IMR-90 (cell line): Measurements from ENCODE around the gene AQP9. TPM values are rescaled to one million over a fixed set of nuclear protein-coding genes. Genes with fewer than 3 reads are reported as not detected.

Source experiments
- ATAC-seq: fragments of 200-7000 bp; cut with Tn5 transposase; 2 replicates; pipeline ENCODE4 v1.9.1; 2020; ENCODE audit warnings: low read depth, mild to moderate bottlenecking, moderate library complexity
- BruUV-seq: library from RNA; stranded (reverse); fragments of 400-500 nt; replicated peaks from 2 replicates; lab custom pipeline; 2021; lab: Mats Ljungman, UMichigan
- CTCF ChIA-PET: fragments of 300-600 bp; formaldehyde crosslinking; extraction: SDS; loops from one replicate; lab custom pipeline; 2021; ENCODE audit warnings: antibody characterized with exemption; lab: Yijun Ruan, JAX
- POLR2A ChIA-PET: fragments of 300-600 bp; sonication (Branson Sonifier 250); formaldehyde crosslinking; loops from one replicate; lab custom pipeline; 2022; ENCODE audit warnings: antibody characterized with exemption; ENCODE audit not compliant: unreplicated experiment; lab: Charles Lee
- DNase-seq: peaks from one replicate; pipeline ENCODE4 v3.0.0; 2013
- H2AFZ ChIP-seq: replicated peaks from 2 replicates; pipeline ENCODE3; 2013; ENCODE audit warnings: low read length, mild to moderate bottlenecking; ENCODE audit not compliant: poor library complexity
- H2AK5ac ChIP-seq: 2 replicates; pipeline ENCODE4 v1.6.1; 2013; ENCODE audit warnings: low read depth, low read length, inconsistent platforms
- H2AK9ac ChIP-seq: replicated peaks from 2 replicates; pipeline ENCODE3; 2013; ENCODE audit warnings: mild to moderate bottlenecking, low read depth, low read length, moderate library complexity; ENCODE audit not compliant: poor library complexity
- H2BK120ac ChIP-seq: 2 replicates; pipeline ENCODE4 v1.6.1; 2013; ENCODE audit warnings: low read depth, low read length, inconsistent platforms
- H2BK15ac ChIP-seq: 3 replicates; pipeline ENCODE4 v1.6.1; 2013; ENCODE audit warnings: low read depth, low read length, inconsistent platforms
- H2BK20ac ChIP-seq: 2 replicates; pipeline ENCODE4 v1.6.1; 2013; ENCODE audit warnings: low read depth, mild to moderate bottlenecking, inconsistent platforms, low read length, moderate library complexity
- H2BK5ac ChIP-seq: 2 replicates; pipeline ENCODE4 v1.6.1; 2013; ENCODE audit warnings: mild to moderate bottlenecking, low read depth, low read length, inconsistent platforms; ENCODE audit not compliant: poor library complexity, severe bottlenecking
- H3K14ac ChIP-seq: replicated peaks from 2 replicates; pipeline ENCODE4 v1.6.1; 2013; ENCODE audit warnings: low read depth, low read length, inconsistent platforms
- H3K18ac ChIP-seq: 2 replicates; pipeline ENCODE4 v1.6.1; 2013; ENCODE audit warnings: low read depth, low read length, control low read depth
- H3K23ac ChIP-seq: 2 replicates; pipeline ENCODE4 v1.6.1; 2013; ENCODE audit warnings: low read depth, low read length, inconsistent platforms
- H3K27ac ChIP-seq: 2 replicates; pipeline ENCODE4 v1.5.1; 2013; ENCODE audit warnings: mild to moderate bottlenecking, control low read depth, low read length; ENCODE audit not compliant: insufficient read depth
- H3K27me3 ChIP-seq: 2 replicates; pipeline ENCODE4 v1.6.1; 2013; ENCODE audit warnings: low read length; ENCODE audit not compliant: control insufficient read depth, insufficient read depth
- H3K36me3 ChIP-seq: 2 replicates; pipeline ENCODE4 v1.6.1; 2013; ENCODE audit warnings: low read length, mixed read lengths; ENCODE audit not compliant: control insufficient read depth, insufficient read depth
- H3K4ac ChIP-seq: 2 replicates; pipeline ENCODE4 v1.6.1; 2013; ENCODE audit warnings: low read depth, low read length, inconsistent platforms
- H3K4me1 ChIP-seq: 2 replicates; pipeline ENCODE4 v1.6.1; 2013; ENCODE audit warnings: low read length, mixed read lengths; ENCODE audit not compliant: control insufficient read depth, insufficient read depth
- H3K4me2 ChIP-seq: 2 replicates; pipeline ENCODE4 v1.6.1; 2013; ENCODE audit warnings: low read depth, mild to moderate bottlenecking, control low read depth, low read length, moderate library complexity
- H3K4me3 ChIP-seq: 2 replicates; pipeline ENCODE4 v1.5.1; 2013; ENCODE audit warnings: low read depth, mild to moderate bottlenecking, control low read depth, low read length, moderate library complexity; ENCODE audit not compliant: insufficient read depth
- H3K56ac ChIP-seq: 2 replicates; pipeline ENCODE4 v1.6.1; 2013; ENCODE audit warnings: low read length, inconsistent platforms; ENCODE audit not compliant: insufficient read depth; ENCODE audit errors: extremely low read depth
- H3K79me1 ChIP-seq, 2 experiments: 2 replicates each; pipeline ENCODE4 v1.6.1; 2013; ENCODE audit warnings: low read length in 2 of 2, inconsistent platforms in 1 of 2, low read depth in 1 of 2
- H3K9ac ChIP-seq: 2 replicates; pipeline ENCODE4 v1.6.1; 2013; ENCODE audit warnings: low read depth, low read length, control low read depth
- H3K9me1 ChIP-seq: 2 replicates; pipeline ENCODE4 v1.6.1; 2013; ENCODE audit warnings: low read length, inconsistent platforms; ENCODE audit not compliant: insufficient read depth
- H3K9me3 ChIP-seq: 2 replicates; pipeline ENCODE4 v1.6.1; 2013; ENCODE audit warnings: low read length; ENCODE audit not compliant: control insufficient read depth, insufficient read depth
- H4K20me1 ChIP-seq: 2 replicates; pipeline ENCODE4 v1.6.1; 2013; ENCODE audit warnings: low read length, inconsistent platforms; ENCODE audit not compliant: insufficient read depth
- H4K5ac ChIP-seq: 2 replicates; pipeline ENCODE4 v1.6.1; 2013; ENCODE audit warnings: mild to moderate bottlenecking, low read depth, low read length, control low read depth
- H4K8ac ChIP-seq, 2 experiments: 2 replicates each; pipeline ENCODE4 v1.6.1; 2013; ENCODE audit warnings: low read depth in 2 of 2, low read length in 2 of 2, control low read depth in 1 of 2, inconsistent platforms in 1 of 2
- H4K91ac ChIP-seq: 2 replicates; pipeline ENCODE4 v1.6.1; 2013; ENCODE audit warnings: low read depth, low read length, inconsistent platforms; ENCODE audit not compliant: insufficient read depth
- CEBPB ChIP-seq: IDR thresholded peaks from 2 replicates; pipeline ENCODE4 v1.6.1; 2012; ENCODE audit warnings: low read depth, low read length, improper control_type of control experiment
- CHD1 ChIP-seq: IDR thresholded peaks from 2 replicates; pipeline ENCODE4 v1.6.1; 2012; ENCODE audit warnings: low read depth, low read length, improper control_type of control experiment
- FOS ChIP-seq: fragments of 150-350 bp; IDR thresholded peaks from 2 replicates; pipeline ENCODE4 v1.6.1; 2016; ENCODE audit warnings: low read depth, low read length
- MAFK ChIP-seq: IDR thresholded peaks from 2 replicates; pipeline ENCODE4 v1.6.1; 2012; ENCODE audit warnings: low read depth, low read length, improper control_type of control experiment
- MAZ ChIP-seq: IDR thresholded peaks from 2 replicates; pipeline ENCODE4 v1.6.1; 2012; ENCODE audit warnings: low read depth, mild to moderate bottlenecking, low read length, improper control_type of control experiment, moderate library complexity, borderline replicate concordance
- MXI1 ChIP-seq: IDR thresholded peaks from 2 replicates; pipeline ENCODE4 v1.6.1; 2012; ENCODE audit warnings: low read depth, mild to moderate bottlenecking, low read length, moderate library complexity, borderline replicate concordance
- NFE2L2 ChIP-seq: fragments of 150-350 bp; IDR thresholded peaks from 2 replicates; pipeline ENCODE4 v1.6.1; 2016; ENCODE audit warnings: low read depth, mild to moderate bottlenecking, low read length
- RAD21 ChIP-seq: IDR thresholded peaks from 2 replicates; pipeline ENCODE4 v1.6.1; 2012; ENCODE audit warnings: low read length, improper control_type of control experiment
- RCOR1 ChIP-seq: IDR thresholded peaks from 2 replicates; pipeline ENCODE4 v1.6.1; 2012; ENCODE audit warnings: mild to moderate bottlenecking, low read length, improper control_type of control experiment; ENCODE audit not compliant: insufficient replicate concordance
- SMC3 ChIP-seq: fragments of 150-350 bp; IDR thresholded peaks from 2 replicates; pipeline ENCODE4 v1.6.1; 2016; ENCODE audit warnings: low read depth, mild to moderate bottlenecking, antibody characterized with exemption, low read length, moderate library complexity
- USF2 ChIP-seq: fragments of 150-350 bp; IDR thresholded peaks from 2 replicates; pipeline ENCODE4 v1.6.1; 2017; ENCODE audit warnings: mild to moderate bottlenecking, antibody characterized with exemption, low read length, low read depth
- WGBS, 2 experiments: methylation state at CpG; one replicate each; pipeline versions ENCODE4 v1.1.5 to v1.1.7; 2013; ENCODE audit warnings: missing lambda C conversion rate in 2 of 2; ENCODE audit not compliant: insufficient read length in 1 of 2; ENCODE audit errors: extremely low coverage in 2 of 2; 5-methylcytosine and 5-hydroxymethylcytosine counted together
- dilution Hi-C: fragments of 300-500 bp; cut with HindIII; formaldehyde crosslinking; loops from one replicate; pipeline ENCODE4 v1.14.3; 2018; ENCODE audit warnings: low sequenced_read_pairs; ENCODE audit not compliant: unreplicated experiment
- in situ Hi-C: fragments of 300-500 bp; cut with MboI; formaldehyde crosslinking; loops from 3 replicates; pipeline ENCODE4 v1.14.3; 2019; ENCODE audit warnings: low sequenced_read_pairs, inconsistent platforms, mixed read lengths
- intact Hi-C: fragments of 100-400 bp; cut with micrococcal nuclease; formaldehyde crosslinking; loops from 2 replicates; pipeline ENCODE4 v1.10.0; 2022
- polyA plus RNA-seq, 3 experiments: library from polyadenylated mRNA; depleted of rRNA; stranded (reverse); fragments of >200 nt; gene quantifications; 2 replicates each; pipeline ENCODE4 v1.2.3, GENCODE V29; 2012; ENCODE audit warnings: low replicate concordance in 1 of 3
- total RNA-seq: library from RNA; depleted of rRNA; stranded (reverse); fragments of >200 nt; gene quantifications from 2 replicates; pipeline ENCODE4 v1.2.3, GENCODE V29; 2012
- TF ChIP-seq, protein P1 (sequence below): conservative IDR thresholded peaks from 2 replicates; pipeline ENCODE4 v1.5.1; 2012; ENCODE audit warnings: mild to moderate bottlenecking, low read depth, low read length, improper control_type of control experiment

The AQP9 gene
- total and polyA plus RNA-seq, 2 of the 4 experiments (the other 2 are of a cell fraction) = not detected

DNA sequence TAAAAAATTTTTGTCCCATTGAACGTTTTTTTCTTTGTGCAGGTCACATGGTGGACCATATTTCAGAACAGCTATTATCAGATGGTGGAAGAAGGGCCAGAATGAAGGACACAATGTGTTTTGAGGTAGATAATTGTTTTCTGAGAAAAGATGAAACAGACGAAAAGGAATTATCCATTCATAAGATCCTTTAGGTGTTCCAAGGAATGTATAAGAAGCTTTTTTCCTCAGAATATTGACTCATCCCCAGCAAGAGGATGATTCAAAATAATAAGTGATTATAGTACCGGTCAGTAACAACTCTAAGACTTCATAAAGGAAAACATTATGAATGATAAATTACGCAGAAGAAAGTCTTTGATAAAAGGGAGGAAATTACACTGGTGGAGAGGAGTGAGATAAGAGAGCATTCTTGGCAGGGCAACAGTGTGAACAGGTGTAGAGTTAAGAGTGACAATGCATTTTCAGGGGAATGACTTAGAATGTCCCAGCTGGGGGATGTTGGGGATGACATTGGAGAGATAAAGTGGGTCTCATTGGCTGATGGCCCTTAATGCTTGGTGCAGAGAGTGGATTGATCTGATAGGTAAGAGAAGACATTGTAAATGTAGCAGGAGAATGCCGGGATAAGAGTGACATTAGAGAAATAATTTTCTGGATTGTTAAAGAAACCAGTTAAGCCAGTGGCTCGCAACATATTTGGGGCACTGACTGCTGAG is 27.0 kb upstream of the AQP9 start:
- H2BK15ac ChIP-seq = no peak overlapping the region
- TF ChIP-seq CEBPB (no peak), USF2 (no peak), MAFK (no peak), SMC3 (no peak), FOS (no peak), RCOR1 (no peak), RAD21 (no peak), MAZ (no peak), MXI1 (no peak), CHD1 (no peak), NFE2L2 (no peak)
- TF ChIP-seq, protein P1, sequence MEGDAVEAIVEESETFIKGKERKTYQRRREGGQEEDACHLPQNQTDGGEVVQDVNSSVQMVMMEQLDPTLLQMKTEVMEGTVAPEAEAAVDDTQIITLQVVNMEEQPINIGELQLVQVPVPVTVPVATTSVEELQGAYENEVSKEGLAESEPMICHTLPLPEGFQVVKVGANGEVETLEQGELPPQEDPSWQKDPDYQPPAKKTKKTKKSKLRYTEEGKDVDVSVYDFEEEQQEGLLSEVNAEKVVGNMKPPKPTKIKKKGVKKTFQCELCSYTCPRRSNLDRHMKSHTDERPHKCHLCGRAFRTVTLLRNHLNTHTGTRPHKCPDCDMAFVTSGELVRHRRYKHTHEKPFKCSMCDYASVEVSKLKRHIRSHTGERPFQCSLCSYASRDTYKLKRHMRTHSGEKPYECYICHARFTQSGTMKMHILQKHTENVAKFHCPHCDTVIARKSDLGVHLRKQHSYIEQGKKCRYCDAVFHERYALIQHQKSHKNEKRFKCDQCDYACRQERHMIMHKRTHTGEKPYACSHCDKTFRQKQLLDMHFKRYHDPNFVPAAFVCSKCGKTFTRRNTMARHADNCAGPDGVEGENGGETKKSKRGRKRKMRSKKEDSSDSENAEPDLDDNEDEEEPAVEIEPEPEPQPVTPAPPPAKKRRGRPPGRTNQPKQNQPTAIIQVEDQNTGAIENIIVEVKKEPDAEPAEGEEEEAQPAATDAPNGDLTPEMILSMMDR = no peak
- H3K4me3 ChIP-seq = no peak overlapping the region
- no peaks in the 10 kb centered on the region for H3K9me1 ChIP-seq
- no peaks in the 10 kb centered on the region for H4K20me1 ChIP-seq
- H2AFZ ChIP-seq = no peak overlapping the region
- H3K27ac ChIP-seq = no peak overlapping the region
- no peak overlapping the region for H2AK9ac ChIP-seq
- dilution Hi-C loops (no loop called here), intact Hi-C loops (no loop called here), in situ Hi-C loops (no loop called here)
- H3K4ac ChIP-seq = no peak overlapping the region
- no peak overlapping the region for H2BK5ac ChIP-seq
- BruUV-seq = no TSS peak
- no peak overlapping the region for H2BK120ac ChIP-seq
- H3K14ac ChIP-seq = no peak overlapping the region
- no peak for DNase-seq
- H3K56ac ChIP-seq = no peak overlapping the region
- no peaks in the 10 kb centered on the region for H3K79me1 ChIP-seq
- ChIA-PET CTCF (no interaction called here), POLR2A (no interaction called here)
- ATAC-seq = no peak
- no peaks in the 10 kb centered on the region for H3K9me3 ChIP-seq
- H3K9ac ChIP-seq = no peak overlapping the region
- H2AK5ac ChIP-seq = no peak overlapping the region
- H4K5ac ChIP-seq = no peak overlapping the region
- H3K4me1 ChIP-seq = no peaks in the 10 kb centered on the region
- WGBS, 2 experiments = no CpG with 5 or more reads among the region's 6 CpGs
- H4K8ac ChIP-seq = no peak overlapping the region
- no peak overlapping the region for H3K18ac ChIP-seq
- H4K91ac ChIP-seq = no peak overlapping the region
- no peak overlapping the region for H2BK20ac ChIP-seq
- H3K4me2 ChIP-seq = no peak overlapping the region
- no peak overlapping the region for H3K23ac ChIP-seq
- H3K36me3 ChIP-seq = no peaks in the 10 kb centered on the region
- H3K27me3 ChIP-seq = no peaks in the 10 kb centered on the region; the same call in 1 of the 2 replicates
